Brain microvascular endothelial cell (primary cell): Measurements from ENCODE around the gene UBP1.
A peak's percentile ranks its signal among the peaks of the same experiment; 100 is the strongest.

ENCODE experiments used
- DNase-seq: peaks from one replicate; pipeline ENCODE4 v3.0.0-alpha.2; 2020
- H3K27ac ChIP-seq: fragments of 250-450 bp; sonication (Bioruptor Pico); 2 replicates; pipeline ENCODE4 v1.5.1; 2020; ENCODE audit warnings: mild to moderate bottlenecking, moderate library complexity
- H3K27me3 ChIP-seq: fragments of 250-450 bp; sonication (Bioruptor Pico); replicated peaks from 2 replicates; pipeline ENCODE4 v1.5.1; 2020; ENCODE audit warnings: mild to moderate bottlenecking
- H3K36me3 ChIP-seq: fragments of 250-450 bp; sonication (Bioruptor Pico); replicated peaks from 2 replicates; pipeline ENCODE4 v1.5.1; 2020; ENCODE audit warnings: mild to moderate bottlenecking
- H3K4me3 ChIP-seq: 2 replicates; pipeline ENCODE4 v1.5.1; 2011; ENCODE audit warnings: low read depth, mild to moderate bottlenecking, control low read depth, low read length, moderate library complexity
- in situ Hi-C: cut with HindIII; loops from 2 replicates; pipeline ENCODE4 v1.10.0; 2017; ENCODE audit warnings: low sequenced_read_pairs, low pct_ligation_motif_present
- TF ChIP-seq, protein P1 (sequence below): IDR thresholded peaks from 2 replicates; pipeline ENCODE4 v1.5.1; 2011; ENCODE audit warnings: low read depth, mild to moderate bottlenecking, moderate library complexity, low read length, control low read depth, inconsistent platforms; ENCODE audit errors: missing control alignments

UBP1 gene, protein sequence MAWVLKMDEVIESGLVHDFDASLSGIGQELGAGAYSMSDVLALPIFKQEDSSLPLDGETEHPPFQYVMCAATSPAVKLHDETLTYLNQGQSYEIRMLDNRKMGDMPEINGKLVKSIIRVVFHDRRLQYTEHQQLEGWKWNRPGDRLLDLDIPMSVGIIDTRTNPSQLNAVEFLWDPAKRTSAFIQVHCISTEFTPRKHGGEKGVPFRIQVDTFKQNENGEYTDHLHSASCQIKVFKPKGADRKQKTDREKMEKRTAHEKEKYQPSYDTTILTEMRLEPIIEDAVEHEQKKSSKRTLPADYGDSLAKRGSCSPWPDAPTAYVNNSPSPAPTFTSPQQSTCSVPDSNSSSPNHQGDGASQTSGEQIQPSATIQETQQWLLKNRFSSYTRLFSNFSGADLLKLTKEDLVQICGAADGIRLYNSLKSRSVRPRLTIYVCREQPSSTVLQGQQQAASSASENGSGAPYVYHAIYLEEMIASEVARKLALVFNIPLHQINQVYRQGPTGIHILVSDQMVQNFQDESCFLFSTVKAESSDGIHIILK

DNA sequence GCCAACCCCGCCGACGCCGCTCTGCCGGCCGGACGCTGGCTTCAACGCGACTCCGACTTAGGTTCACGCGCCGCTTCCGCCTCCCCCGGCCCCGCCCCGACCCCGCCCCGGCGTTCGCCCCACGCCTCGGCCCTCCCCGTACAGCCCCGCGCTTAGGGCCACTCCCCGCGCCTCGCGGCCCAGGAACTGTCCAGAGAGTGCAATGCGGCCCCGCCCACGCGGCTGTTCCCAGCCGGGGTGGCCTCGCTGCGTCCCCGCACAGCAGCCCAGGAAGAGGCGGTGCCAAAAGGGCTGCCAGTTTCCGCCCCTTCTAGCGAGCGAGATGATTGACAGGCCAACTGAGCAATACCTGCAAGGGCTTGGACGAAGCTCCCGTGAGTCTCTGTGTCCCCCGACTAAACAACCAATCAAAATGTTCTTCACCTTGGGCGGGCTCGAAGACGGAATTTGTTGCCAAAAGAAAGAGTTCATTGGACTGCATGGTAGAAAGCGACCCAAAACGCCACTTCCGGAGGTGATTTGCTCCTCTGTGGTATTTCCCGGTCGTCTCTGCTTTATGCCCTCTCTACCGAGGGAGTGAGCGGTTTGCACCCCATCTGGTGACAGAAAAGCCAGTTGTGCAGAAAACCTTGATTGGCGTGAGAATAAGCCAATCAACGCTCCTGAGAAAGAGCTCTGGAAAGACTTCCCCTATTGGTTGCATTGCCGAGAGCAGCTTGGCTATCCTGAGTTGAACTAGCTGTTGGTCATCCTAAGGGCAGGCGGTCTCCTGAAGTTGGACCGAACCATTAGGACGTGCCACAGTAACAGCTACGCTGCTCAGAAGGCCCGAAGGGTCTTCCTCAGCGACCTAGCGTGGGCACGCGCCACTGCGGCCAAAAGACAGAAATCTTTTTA lies at the start of gene UBP1:
Gene UBP1 (minus strand): TSS at position 78 of the 897 bp plus-strand sequence. CDS start 557 bp downstream, outside the sequence.
- no peaks in the 10 kb centered on the region for H3K27me3 ChIP-seq
- H3K4me3 ChIP-seq, result peak within 1 kb of the TSS; percentile 94
- peak; percentile 100 for DNase-seq
- TF ChIP-seq, protein P1, sequence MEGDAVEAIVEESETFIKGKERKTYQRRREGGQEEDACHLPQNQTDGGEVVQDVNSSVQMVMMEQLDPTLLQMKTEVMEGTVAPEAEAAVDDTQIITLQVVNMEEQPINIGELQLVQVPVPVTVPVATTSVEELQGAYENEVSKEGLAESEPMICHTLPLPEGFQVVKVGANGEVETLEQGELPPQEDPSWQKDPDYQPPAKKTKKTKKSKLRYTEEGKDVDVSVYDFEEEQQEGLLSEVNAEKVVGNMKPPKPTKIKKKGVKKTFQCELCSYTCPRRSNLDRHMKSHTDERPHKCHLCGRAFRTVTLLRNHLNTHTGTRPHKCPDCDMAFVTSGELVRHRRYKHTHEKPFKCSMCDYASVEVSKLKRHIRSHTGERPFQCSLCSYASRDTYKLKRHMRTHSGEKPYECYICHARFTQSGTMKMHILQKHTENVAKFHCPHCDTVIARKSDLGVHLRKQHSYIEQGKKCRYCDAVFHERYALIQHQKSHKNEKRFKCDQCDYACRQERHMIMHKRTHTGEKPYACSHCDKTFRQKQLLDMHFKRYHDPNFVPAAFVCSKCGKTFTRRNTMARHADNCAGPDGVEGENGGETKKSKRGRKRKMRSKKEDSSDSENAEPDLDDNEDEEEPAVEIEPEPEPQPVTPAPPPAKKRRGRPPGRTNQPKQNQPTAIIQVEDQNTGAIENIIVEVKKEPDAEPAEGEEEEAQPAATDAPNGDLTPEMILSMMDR, result no peak
- in situ Hi-C loops, result no loop called here
- peak within 1 kb of the TSS; percentile 92 for H3K27ac ChIP-seq
- H3K36me3 ChIP-seq, result peaks cover 5% of the 10 kb centered on the region

DNA sequence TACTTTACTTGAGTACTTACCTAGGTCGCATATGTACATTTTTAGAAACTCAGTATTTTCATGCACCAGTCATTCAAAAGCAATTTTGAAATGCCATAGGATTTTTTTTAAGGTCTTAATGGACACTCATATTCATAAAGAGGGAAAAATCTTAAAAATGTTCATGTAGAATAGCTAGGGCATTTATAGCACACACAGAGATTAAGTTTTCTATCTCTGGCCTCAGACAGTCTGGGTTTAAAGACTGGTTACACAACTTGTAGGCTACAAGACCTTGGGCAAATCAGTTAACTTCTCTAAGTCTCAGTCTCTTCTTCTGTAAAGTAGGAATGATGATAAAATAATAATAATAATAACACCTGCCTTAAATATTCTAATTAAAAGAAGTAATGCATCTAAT lies 48.5 kb upstream of the UBP1 start:
- TF ChIP-seq, protein P1, result no peak
- Histone ChIP-seq H3K27me3 (no peaks in the 10 kb centered on the region), H3K27ac (no peak overlapping the region), H3K36me3 (no peaks in the 10 kb centered on the region), H3K4me3 (no peak overlapping the region)
- in situ Hi-C loops, result no loop called here
- DNase-seq, result no peak

DNA sequence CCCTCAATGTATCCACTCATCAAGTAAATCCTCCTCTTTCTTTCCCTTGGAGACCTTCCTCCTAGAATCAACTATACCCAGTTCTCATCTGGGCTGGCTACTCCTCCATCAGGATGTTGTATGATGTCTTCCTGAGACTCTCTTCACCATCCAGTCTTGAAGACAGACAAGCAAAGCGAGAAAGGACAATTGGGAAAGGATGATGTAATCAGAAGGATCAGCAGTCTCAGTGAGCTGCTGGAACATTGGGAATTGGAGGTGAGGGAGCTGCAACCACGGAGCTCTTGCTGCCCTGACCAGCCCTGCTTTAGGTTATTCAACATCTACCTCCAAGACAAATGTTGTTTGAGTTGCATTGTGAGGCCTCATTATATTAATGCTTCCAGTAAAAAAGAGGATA lies 48.0 kb upstream of the UBP1 start:
- Histone ChIP-seq H3K27ac (no peak overlapping the region), H3K36me3 (no peaks in the 10 kb centered on the region), H3K27me3 (no peaks in the 10 kb centered on the region), H3K4me3 (no peak overlapping the region)
- DNase-seq, result no peak
- in situ Hi-C loops, result no loop called here
- TF ChIP-seq, protein P1, result no peak

DNA sequence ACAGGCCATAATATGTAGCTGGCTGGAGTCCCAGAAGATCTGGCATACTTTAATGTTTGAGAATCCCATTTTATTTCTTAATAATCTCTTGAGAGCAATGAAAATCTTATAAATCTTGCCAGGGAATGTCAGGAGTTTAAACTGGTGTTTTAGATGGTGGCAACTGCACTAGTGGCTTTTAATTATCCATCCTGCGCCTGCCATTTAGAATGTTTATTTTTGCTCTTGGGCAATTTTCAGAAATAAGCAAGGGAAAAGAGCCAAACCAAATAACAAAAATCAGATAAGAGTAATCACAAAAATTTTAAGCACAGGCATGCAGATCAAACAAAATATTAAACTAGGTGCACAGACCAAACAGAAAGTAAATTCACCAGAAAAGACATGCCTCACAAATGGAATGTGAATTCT lies 41.9 kb upstream of the UBP1 start:
- Histone ChIP-seq H3K36me3 (no peaks in the 10 kb centered on the region), H3K4me3 (no peak overlapping the region), H3K27me3 (no peaks in the 10 kb centered on the region), H3K27ac (no peak overlapping the region)
- in situ Hi-C loops, result no loop called here
- TF ChIP-seq, protein P1, result no peak
- no peak for DNase-seq

DNA sequence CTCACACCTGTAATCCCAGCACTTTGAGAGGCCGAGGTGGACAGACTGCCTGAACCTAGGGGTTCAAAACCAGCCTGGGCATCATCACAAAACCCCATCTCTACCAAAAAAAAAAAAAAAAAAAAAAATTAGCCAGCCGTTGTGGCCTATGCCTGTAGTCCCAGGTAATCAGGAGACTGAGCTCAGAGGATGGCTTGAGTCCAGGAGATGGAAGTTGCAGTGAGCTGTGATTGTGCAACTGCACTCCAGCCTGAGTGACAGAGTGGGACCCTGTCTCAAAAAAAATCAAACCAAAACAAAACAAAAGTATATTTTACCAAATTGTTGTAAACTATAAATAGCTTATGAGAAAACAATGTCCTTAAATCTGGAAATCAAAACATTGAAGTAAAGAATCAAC lies 34.7 kb upstream of the UBP1 start:
- H3K27ac ChIP-seq, result no peak overlapping the region
- DNase-seq, result no peak
- TF ChIP-seq, protein P1, result no peak
- in situ Hi-C loops, result no loop called here
- no peaks in the 10 kb centered on the region for H3K27me3 ChIP-seq
- H3K36me3 ChIP-seq, result no peaks in the 10 kb centered on the region
- no peak overlapping the region for H3K4me3 ChIP-seq
